Lower leg skin (tissue), 3 donors: ENCODE measurements around the gene ZCWPW1.

Experiments used
- POLR2A ChIP-seq, 2 donors: fragments of 450-650 bp; IDR thresholded peaks; one replicate each; pipeline ENCODE4 v1.6.1; 2016 to 2017; ENCODE audit warnings: antibody characterized with exemption in 2 of 2, mild to moderate bottlenecking in 1 of 2, moderate library complexity in 1 of 2
- TF ChIP-seq, protein P1 (sequence below), 3 donors: fragments of 450-650 bp; IDR thresholded peaks; one replicate each; pipeline ENCODE4 v1.5.1; 2016; ENCODE audit warnings: antibody characterized with exemption in 3 of 3, mild to moderate bottlenecking in 3 of 3, moderate library complexity in 2 of 3

DNA sequence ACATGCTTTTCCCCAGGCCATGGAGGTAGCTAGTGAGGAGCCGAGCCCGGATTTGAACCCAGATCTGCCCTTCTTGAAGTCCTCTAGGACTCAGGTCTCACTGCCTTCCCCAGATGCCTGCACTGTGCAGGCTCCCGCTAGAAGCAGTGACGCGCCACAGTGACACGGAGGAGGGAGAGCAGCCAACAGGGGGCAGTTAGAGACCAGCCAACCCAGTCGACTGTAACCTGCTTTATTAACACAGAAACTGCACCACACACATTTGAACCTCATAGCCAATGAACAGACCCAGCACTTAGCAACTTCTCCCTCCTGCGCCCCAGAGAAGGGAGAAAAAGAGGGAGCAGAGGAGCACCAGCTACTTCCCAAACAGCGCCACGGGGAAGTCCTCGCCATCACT lies 27.8 kb downstream of the ZCWPW1 start:
- TF ChIP-seq, protein P1, sequence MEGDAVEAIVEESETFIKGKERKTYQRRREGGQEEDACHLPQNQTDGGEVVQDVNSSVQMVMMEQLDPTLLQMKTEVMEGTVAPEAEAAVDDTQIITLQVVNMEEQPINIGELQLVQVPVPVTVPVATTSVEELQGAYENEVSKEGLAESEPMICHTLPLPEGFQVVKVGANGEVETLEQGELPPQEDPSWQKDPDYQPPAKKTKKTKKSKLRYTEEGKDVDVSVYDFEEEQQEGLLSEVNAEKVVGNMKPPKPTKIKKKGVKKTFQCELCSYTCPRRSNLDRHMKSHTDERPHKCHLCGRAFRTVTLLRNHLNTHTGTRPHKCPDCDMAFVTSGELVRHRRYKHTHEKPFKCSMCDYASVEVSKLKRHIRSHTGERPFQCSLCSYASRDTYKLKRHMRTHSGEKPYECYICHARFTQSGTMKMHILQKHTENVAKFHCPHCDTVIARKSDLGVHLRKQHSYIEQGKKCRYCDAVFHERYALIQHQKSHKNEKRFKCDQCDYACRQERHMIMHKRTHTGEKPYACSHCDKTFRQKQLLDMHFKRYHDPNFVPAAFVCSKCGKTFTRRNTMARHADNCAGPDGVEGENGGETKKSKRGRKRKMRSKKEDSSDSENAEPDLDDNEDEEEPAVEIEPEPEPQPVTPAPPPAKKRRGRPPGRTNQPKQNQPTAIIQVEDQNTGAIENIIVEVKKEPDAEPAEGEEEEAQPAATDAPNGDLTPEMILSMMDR (IDR thresholded peaks at IDR 0.05), result no peak
- TF ChIP-seq POLR2A (IDR thresholded peaks at IDR 0.05), result no peak
